ENCODE data around the gene TEX264. TPM values are rescaled to one million over a fixed set of nuclear protein-coding genes. Genes with fewer than 3 reads are reported as not detected.

TEX264 gene
- total and polyA plus RNA-seq, 3 donors from 2014 or later, result 241 to 252 (median 251) TPM

DNA sequence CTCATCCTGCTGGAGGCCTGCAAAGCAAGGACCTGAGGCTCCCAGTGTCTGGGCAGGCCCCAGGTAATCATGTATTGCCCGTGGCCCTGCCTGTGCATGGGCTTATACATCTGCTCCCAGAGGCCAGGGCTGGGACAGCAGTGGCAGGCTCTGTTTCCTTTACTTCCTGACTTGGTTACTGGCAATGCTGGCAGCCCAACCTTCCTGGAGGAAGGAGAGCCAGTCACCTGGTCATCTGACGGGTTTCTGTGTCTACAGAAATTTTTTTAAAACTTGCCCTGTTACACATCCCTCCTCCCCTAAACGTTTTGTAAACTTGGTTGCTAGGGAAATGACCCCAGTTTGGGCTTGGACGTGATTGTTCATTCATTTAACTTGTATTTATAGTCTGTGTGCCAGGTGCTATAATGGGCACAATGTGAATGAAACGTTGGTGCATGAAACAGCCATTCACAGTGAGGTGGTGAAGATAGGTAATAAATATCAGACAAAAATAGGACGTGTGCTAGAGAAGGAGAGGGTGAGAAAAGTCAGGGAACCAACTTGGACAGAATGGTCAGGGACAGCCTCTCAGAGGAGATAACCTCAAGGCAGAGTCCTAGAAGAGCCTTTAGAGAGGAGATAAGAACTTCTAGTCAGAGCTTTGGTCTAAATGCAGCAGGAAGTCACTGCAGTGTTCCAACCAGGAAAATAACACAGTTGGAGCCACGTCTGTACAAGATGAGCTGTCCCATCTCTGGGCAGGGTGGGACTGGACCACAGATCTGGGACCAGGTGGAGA lies 14.1 kb downstream of the TEX264 start:
- DNase-seq, result no peak
- Histone ChIP-seq H3K4me3 (no peak overlapping the region), H3K4me1 (peaks cover 51% of the 10 kb centered on the region), H3K27ac (peak overlapping the region; percentile 50 to 57), H3K9me3 (no peaks in the 10 kb centered on the region), H3K36me3 (ENCODE audit: low read depth, missing control alignments) (no peaks in the 10 kb centered on the region), H3K27me3 (no peaks in the 10 kb centered on the region)
- 43 to 57% methylated on average over 7 of the region's 7 CpGs for WGBS, 2 donors
- TF ChIP-seq, protein P1, sequence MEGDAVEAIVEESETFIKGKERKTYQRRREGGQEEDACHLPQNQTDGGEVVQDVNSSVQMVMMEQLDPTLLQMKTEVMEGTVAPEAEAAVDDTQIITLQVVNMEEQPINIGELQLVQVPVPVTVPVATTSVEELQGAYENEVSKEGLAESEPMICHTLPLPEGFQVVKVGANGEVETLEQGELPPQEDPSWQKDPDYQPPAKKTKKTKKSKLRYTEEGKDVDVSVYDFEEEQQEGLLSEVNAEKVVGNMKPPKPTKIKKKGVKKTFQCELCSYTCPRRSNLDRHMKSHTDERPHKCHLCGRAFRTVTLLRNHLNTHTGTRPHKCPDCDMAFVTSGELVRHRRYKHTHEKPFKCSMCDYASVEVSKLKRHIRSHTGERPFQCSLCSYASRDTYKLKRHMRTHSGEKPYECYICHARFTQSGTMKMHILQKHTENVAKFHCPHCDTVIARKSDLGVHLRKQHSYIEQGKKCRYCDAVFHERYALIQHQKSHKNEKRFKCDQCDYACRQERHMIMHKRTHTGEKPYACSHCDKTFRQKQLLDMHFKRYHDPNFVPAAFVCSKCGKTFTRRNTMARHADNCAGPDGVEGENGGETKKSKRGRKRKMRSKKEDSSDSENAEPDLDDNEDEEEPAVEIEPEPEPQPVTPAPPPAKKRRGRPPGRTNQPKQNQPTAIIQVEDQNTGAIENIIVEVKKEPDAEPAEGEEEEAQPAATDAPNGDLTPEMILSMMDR (IDR thresholded peaks at IDR 0.05), result no peak
- TF ChIP-seq POLR2A (IDR thresholded peaks at IDR 0.05), result no peak
- intact Hi-C loops (cut with DNase I; ENCODE audit: low total_unique reads), result no loop called here

DNA sequence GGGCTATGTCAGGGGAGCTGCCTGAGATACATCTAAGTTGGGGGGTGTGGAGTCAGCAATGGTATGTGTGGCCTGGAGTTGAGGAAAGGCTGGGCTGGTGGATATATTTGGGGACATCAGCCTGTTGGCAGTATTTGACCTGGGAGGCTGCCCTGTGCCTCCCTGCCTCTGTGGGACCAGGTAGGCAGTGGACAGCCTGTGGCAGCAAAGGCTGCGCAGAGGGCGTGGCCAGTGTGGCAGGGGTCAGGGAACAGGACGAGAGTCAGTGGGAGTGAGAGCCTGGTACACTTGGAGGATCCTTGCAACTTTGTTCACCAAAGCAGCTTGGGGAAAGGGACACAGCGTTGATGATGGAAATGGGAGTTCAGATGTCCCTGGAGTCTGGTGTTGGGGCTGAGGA lies 15.0 kb downstream of the TEX264 start:
- Histone ChIP-seq H3K36me3 (ENCODE audit: low read depth, missing control alignments) (no peaks in the 10 kb centered on the region), H3K4me1 (peaks cover 51% of the 10 kb centered on the region)
- intact Hi-C loops (cut with DNase I; ENCODE audit: low total_unique reads), result no loop called here

DNA sequence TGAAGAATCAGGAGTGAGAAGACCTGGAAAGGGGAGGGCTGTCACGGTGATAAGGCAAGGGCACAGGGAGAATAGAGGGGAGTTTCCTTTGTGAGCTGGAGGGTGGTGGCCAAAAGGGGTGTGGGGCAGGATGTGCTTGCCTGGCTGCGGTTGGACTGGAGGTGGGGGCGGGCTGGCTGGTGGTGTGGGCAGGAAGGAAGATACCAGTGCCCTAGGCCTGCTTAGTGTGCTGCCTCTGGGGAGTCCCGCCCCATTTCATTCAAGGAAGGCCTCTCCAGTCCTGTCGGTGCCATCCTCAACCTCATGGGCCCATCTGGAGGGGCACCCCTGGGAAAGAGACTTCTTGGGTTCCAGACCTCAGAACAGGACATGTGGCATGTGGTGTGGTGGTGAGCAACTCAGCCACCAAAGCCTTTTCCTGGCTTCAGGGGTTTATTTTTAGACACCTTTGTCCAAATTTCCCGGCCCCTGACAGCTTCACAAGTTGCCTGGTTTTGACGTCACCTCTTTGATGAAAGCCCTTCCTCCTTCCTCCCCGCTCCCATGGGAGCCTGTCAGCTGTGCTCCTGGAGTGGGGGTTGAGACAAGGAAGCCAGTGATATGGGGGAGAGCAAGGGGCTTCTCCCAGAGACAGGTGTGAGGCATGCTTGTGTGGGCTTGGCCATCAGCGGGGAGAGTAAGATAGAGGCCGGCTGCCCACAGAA lies 15.6 kb downstream of the TEX264 start:
- H3K27ac ChIP-seq, result peak overlapping the region; percentile 50 to 68
- H3K27me3 ChIP-seq, result no peaks in the 10 kb centered on the region
- H3K4me3 ChIP-seq, result no peak overlapping the region
- WGBS, 2 donors, result 55 to 56% methylated on average over 10 of the region's 10 CpGs
- DNase-seq, result peak; percentile 59
- TF ChIP-seq, protein P1 (IDR thresholded peaks at IDR 0.05), result no peak
- no peak for TF ChIP-seq POLR2A (IDR thresholded peaks at IDR 0.05)
- H3K4me1 ChIP-seq, result peaks cover 51% of the 10 kb centered on the region
- no peaks in the 10 kb centered on the region for H3K36me3 ChIP-seq (ENCODE audit: low read depth, missing control alignments)
- intact Hi-C loops (cut with DNase I; ENCODE audit: low total_unique reads), result no loop called here
- no peaks in the 10 kb centered on the region for H3K9me3 ChIP-seq

More for the DNA sequence above, 15.0 kb downstream of the TEX264 start:
- 58 to 64% methylated on average over 4 of the region's 4 CpGs for WGBS, 2 donors
- Histone ChIP-seq H3K27ac (peak overlapping the region; percentile 50 to 57), H3K4me3 (no peak overlapping the region), H3K9me3 (no peaks in the 10 kb centered on the region), H3K27me3 (no peaks in the 10 kb centered on the region)
- no peak for DNase-seq
- no peak for TF ChIP-seq POLR2A (IDR thresholded peaks at IDR 0.05)
- TF ChIP-seq, protein P1 (IDR thresholded peaks at IDR 0.05), result no peak

DNA sequence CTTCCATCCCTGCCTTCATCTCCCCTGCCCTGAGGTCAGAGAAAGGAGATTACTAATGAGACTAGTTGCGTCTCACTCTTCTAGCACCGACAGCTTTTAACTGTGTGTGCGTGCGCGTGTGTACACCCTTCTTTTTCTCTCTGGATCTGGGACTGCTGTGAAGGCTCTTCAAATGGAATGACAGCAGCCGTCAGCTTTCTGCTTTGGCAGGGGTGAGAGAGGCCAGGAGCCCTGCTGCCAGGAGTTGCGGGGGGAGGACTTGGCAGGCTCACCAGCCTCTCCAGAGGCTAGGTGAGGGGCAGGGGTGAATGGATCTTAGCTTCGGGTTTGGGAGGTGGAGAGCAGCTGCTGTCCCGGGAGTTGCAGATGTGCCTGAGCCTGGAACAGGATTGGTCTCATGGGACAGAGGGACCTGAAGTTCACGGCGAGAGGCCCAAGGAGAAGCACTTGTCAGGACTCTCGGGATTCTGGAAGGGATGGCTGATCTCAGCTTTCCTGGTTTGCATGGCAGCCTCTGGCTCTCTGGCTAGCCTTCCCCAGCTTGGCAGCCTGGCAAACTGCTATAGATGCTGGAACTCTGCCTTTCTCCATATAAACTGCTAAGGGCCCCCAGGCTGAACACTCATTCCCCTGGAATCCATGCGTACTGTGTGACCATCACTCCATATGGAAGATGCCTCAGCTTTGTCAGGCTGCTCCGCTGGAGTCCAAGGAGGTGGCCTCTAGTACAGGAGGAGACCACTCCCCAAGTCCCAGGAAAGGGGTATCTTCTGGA lies 16.6 kb downstream of the TEX264 start:
- intact Hi-C loops (cut with DNase I; ENCODE audit: low total_unique reads), result no loop called here
- H3K27me3 ChIP-seq, result no peaks in the 10 kb centered on the region
- no peaks in the 10 kb centered on the region for H3K36me3 ChIP-seq (ENCODE audit: low read depth, missing control alignments)
- H3K27ac ChIP-seq, result peak overlapping the region; percentile 50 to 68
- TF ChIP-seq, protein P1 (IDR thresholded peaks at IDR 0.05), result no peak
- no peak for TF ChIP-seq POLR2A (IDR thresholded peaks at IDR 0.05)
- H3K4me3 ChIP-seq, result no peak overlapping the region
- DNase-seq, result no peak
- no peaks in the 10 kb centered on the region for H3K9me3 ChIP-seq
- peaks cover 46% of the 10 kb centered on the region for H3K4me1 ChIP-seq
- WGBS, 2 donors, result 54 to 66% methylated on average over 9 to 14 of the region's 14 CpGs
